Esophagus squamous epithelium (tissue), 4 donors: ENCODE measurements around the gene ID2.

ENCODE experiments used
- CTCF ChIP-seq, 6 experiments: fragments of 450-650 bp in 4 of 6; fragments of 200-600 bp in 2 of 6; sonication (generic) in 2 of 6; IDR thresholded peaks; one replicate each; pipeline ENCODE4 v1.5.1; 2016 to 2019; ENCODE audit warnings: antibody characterized with exemption in 6 of 6, mild to moderate bottlenecking in 4 of 6, moderate library complexity in 4 of 6
- POLR2A ChIP-seq, 4 donors: fragments of 450-650 bp; IDR thresholded peaks; one replicate each; pipeline ENCODE4 v1.6.1; 2017; ENCODE audit warnings: antibody characterized with exemption in 4 of 4, mild to moderate bottlenecking in 4 of 4, moderate library complexity in 3 of 4

DNA sequence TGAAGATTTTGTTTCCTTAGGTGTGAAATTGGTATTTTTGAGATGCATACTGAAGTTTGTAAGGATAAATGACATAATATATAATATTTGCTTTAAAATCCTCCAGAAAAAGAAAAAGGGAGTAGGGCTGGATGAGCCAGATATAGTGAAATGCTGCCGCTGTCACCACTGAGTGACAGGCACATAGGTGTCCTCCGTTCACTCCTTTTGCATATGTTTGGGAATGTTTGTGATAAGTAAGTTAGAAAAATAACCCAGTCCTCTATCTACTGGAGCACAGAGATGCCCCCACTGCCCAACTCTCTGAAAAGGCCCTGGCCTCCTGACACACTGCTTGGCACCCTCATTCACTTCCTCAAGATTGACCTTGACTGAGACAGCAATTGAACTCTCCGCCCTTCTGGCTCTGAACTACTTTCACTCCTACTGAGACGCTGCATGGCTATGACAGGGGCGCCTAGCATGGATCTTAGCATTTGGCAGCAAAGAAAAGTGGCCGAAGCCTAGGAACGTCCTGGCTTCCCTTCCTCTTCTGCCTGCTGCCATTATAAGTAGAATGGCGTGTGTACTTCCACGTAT lies 10.1 kb downstream of the ID2 start:
- TF ChIP-seq CTCF (IDR thresholded peaks at IDR 0.05) (no peak), POLR2A (IDR thresholded peaks at IDR 0.05) (no peak)
